ENCODE results near the gene WWOX.

- TF ChIP-seq CTCF (conservative IDR thresholded peaks at IDR 0.05; ENCODE audit: low read depth, low read length) = no peak
- no peak for TF ChIP-seq EZH2 (IDR thresholded peaks at IDR 0.05; ENCODE audit: borderline replicate concordance, low read depth, low read length, poor library complexity, severe bottlenecking)
These were observed 462.7 kb downstream of the WWOX start for GRCh38 chr16:78562111-78562510.

Data from A673 (cell line).